ENCODE results near the gene THSD4. TPM values are rescaled to one million over a fixed set of nuclear protein-coding genes. Genes with fewer than 3 reads are reported as not detected.

Gene THSD4
- total RNA-seq, 1 donor, result 15.6 TPM

- Histone ChIP-seq H3K27me3 (ENCODE audit: insufficient read depth, low read length) (no peaks in the 10 kb centered on the region), H3K79me2 (ENCODE audit: insufficient read depth, low read length) (peaks cover 4% of the 10 kb centered on the region), H2AFZ (ENCODE audit: low read length) (no peak overlapping the region), H3K36me3 (ENCODE audit: insufficient read depth, low read length) (no peaks in the 10 kb centered on the region), H3K4me3 (ENCODE audit: insufficient read depth, low read length) (no peak overlapping the region), H3K4me1 (ENCODE audit: insufficient read depth, low read length) (no peaks in the 10 kb centered on the region), H4K20me1 (ENCODE audit: insufficient read depth, low read length) (no peaks in the 10 kb centered on the region), H3K4me2 (ENCODE audit: insufficient read depth, low read length) (no peak overlapping the region), H3K9me3 (ENCODE audit: low read depth, low read length) (no peaks in the 10 kb centered on the region), H3K27ac (ENCODE audit: low read depth, low read length) (no peak overlapping the region)
- TF ChIP-seq, protein P1, sequence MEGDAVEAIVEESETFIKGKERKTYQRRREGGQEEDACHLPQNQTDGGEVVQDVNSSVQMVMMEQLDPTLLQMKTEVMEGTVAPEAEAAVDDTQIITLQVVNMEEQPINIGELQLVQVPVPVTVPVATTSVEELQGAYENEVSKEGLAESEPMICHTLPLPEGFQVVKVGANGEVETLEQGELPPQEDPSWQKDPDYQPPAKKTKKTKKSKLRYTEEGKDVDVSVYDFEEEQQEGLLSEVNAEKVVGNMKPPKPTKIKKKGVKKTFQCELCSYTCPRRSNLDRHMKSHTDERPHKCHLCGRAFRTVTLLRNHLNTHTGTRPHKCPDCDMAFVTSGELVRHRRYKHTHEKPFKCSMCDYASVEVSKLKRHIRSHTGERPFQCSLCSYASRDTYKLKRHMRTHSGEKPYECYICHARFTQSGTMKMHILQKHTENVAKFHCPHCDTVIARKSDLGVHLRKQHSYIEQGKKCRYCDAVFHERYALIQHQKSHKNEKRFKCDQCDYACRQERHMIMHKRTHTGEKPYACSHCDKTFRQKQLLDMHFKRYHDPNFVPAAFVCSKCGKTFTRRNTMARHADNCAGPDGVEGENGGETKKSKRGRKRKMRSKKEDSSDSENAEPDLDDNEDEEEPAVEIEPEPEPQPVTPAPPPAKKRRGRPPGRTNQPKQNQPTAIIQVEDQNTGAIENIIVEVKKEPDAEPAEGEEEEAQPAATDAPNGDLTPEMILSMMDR (IDR thresholded peaks at IDR 0.05; ENCODE audit: extremely low read depth, low read depth, low read length), result no peak
- no peak for DNase-seq (ENCODE audit: insufficient read length, low spot score, missing footprints)
Observed at GRCh38 chr15:71142780-71143179, 27.5 kb downstream of the THSD4 start.

DNA sequence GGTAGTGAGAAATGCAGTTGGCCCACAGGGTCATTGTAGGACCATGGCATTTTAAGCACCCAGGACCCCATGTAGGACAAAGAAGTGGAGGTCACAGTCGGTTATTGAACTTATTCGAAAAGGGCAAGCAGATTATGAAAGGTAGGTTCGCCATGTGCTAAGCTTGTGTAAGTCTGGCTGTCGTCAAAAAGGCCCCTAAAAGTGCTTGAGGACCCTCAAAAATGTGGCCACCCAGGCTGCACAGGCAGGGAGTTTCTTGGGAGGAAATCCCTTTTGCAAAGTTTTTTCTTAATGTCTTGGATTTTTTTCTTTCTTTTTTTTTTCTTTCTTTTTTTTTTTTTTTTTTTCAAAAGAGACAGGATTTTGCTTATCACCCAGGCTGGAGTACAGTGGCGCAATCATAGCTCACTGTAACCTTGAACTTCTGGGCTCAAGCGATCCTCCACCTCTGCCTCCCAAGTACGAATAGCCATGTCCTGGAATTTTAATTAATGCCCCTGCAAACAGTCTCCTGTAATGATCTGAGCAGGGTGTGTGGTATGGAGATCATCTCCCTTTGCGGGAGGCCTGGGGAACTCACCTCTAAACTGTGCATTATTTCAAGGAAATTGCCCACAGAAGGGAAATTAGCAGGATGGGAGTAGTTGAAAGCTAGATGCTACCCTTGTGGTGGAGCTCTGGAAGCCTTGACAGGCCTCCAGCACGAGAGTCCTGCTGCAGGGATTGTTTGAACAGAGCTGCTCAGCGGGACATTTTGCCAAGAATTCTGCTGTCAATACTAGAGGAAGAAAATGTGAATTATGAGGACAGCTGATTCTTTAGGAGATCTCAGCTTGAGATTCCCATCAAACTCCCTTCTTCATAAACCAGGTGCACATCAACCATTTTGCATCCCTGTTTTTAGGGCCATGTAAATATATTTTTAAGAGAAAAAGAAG lies 28.4 kb downstream of the THSD4 start:
- Histone ChIP-seq H3K4me3 (ENCODE audit: insufficient read depth, low read length) (no peak overlapping the region), H3K4me2 (ENCODE audit: insufficient read depth, low read length) (no peak overlapping the region), H3K27me3 (ENCODE audit: insufficient read depth, low read length) (no peaks in the 10 kb centered on the region), H2AFZ (ENCODE audit: low read length) (no peak overlapping the region), H3K79me2 (ENCODE audit: insufficient read depth, low read length) (no peaks in the 10 kb centered on the region), H3K36me3 (ENCODE audit: insufficient read depth, low read length) (no peaks in the 10 kb centered on the region), H4K20me1 (ENCODE audit: insufficient read depth, low read length) (no peaks in the 10 kb centered on the region), H3K27ac (ENCODE audit: low read depth, low read length) (no peak overlapping the region), H3K4me1 (ENCODE audit: insufficient read depth, low read length) (no peaks in the 10 kb centered on the region), H3K9me3 (ENCODE audit: low read depth, low read length) (no peaks in the 10 kb centered on the region)
- DNase-seq (ENCODE audit: insufficient read length, low spot score, missing footprints), result no peak
- TF ChIP-seq, protein P1 (IDR thresholded peaks at IDR 0.05; ENCODE audit: extremely low read depth, low read depth, low read length), result no peak

GRCh38 chr15:71145648-71146047 lies 30.4 kb downstream of the THSD4 start:
- Histone ChIP-seq H3K4me3 (ENCODE audit: insufficient read depth, low read length) (no peak overlapping the region), H2AFZ (ENCODE audit: low read length) (no peak overlapping the region), H3K79me2 (ENCODE audit: insufficient read depth, low read length) (no peaks in the 10 kb centered on the region), H3K36me3 (ENCODE audit: insufficient read depth, low read length) (no peaks in the 10 kb centered on the region), H3K27ac (ENCODE audit: low read depth, low read length) (no peak overlapping the region), H3K27me3 (ENCODE audit: insufficient read depth, low read length) (no peaks in the 10 kb centered on the region), H3K4me1 (ENCODE audit: insufficient read depth, low read length) (peaks cover 9% of the 10 kb centered on the region), H4K20me1 (ENCODE audit: insufficient read depth, low read length) (no peaks in the 10 kb centered on the region), H3K9me3 (ENCODE audit: low read depth, low read length) (no peaks in the 10 kb centered on the region), H3K4me2 (ENCODE audit: insufficient read depth, low read length) (no peak overlapping the region)
- TF ChIP-seq, protein P1 (IDR thresholded peaks at IDR 0.05; ENCODE audit: extremely low read depth, low read depth, low read length), result no peak
- DNase-seq (ENCODE audit: insufficient read length, low spot score, missing footprints), result no peak

DNA sequence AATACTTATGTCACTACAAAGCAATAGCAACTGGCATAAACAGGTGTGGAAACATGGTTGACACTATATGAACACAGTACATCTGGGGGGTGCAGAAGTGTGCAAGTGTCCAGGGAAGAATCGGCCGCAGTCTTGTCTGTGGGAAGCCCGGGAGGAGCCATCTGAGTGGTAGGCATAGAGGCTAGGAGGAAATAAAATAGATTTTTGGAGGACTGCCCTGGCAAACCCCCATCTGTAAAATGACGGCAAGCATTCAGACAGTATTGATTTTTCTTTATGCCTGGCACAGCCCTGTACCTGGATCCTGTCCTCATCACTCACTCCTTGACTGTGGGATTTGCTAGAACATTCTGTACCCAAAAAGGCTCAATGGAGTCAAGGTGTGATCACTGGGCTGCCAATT lies 31.3 kb downstream of the THSD4 start:
- no peak for DNase-seq (ENCODE audit: insufficient read length, low spot score, missing footprints)
- Histone ChIP-seq H3K4me3 (ENCODE audit: insufficient read depth, low read length) (no peak overlapping the region), H3K79me2 (ENCODE audit: insufficient read depth, low read length) (no peaks in the 10 kb centered on the region), H4K20me1 (ENCODE audit: insufficient read depth, low read length) (no peaks in the 10 kb centered on the region), H3K4me1 (ENCODE audit: insufficient read depth, low read length) (peaks cover 16% of the 10 kb centered on the region), H3K36me3 (ENCODE audit: insufficient read depth, low read length) (no peaks in the 10 kb centered on the region), H3K4me2 (ENCODE audit: insufficient read depth, low read length) (no peak overlapping the region), H3K27me3 (ENCODE audit: insufficient read depth, low read length) (no peaks in the 10 kb centered on the region), H3K9me3 (ENCODE audit: low read depth, low read length) (no peaks in the 10 kb centered on the region), H2AFZ (ENCODE audit: low read length) (no peak overlapping the region), H3K27ac (ENCODE audit: low read depth, low read length) (no peak overlapping the region)
- TF ChIP-seq, protein P1 (IDR thresholded peaks at IDR 0.05; ENCODE audit: extremely low read depth, low read depth, low read length), result no peak
